ENCODE results near the gene MEF2C.

GRCh38 chr5:88758184-88758583 lies 124.8 kb downstream of the MEF2C start:
- TF ChIP-seq CTCF (IDR thresholded peaks at IDR 0.05), result no peak
- TF ChIP-seq POLR2A (IDR thresholded peaks at IDR 0.05), result no peak
